K562 (cell line): Measurements from ENCODE around the gene SELENOO. TPM values are rescaled to one million over a fixed set of nuclear protein-coding genes. Genes with fewer than 3 reads are reported as not detected.

ENCODE experiments used
- ATAC-seq: fragments of 200-7000 bp; cut with Tn5 transposase; 3 replicates; pipeline ENCODE4 v1.9.1; 2020; ENCODE audit warnings: moderate library complexity
- BruUV-seq: library from RNA; stranded (reverse); fragments of 400-500 nt; replicated peaks from 2 replicates; lab custom pipeline; 2021; lab: Mats Ljungman, UMichigan
- CTCF ChIA-PET: fragments of 300-600 bp; formaldehyde crosslinking; extraction: SDS; loops from one replicate; lab custom pipeline; 2021; ENCODE audit warnings: low intra/inter-chr PET ratio; lab: Yijun Ruan, JAX
- POLR2A ChIA-PET: fragments of 300-600, 350-650 bp; sonication (Branson Sonifier 250); formaldehyde crosslinking; extraction: SDS; loops from one replicate; lab custom pipeline; 2021; ENCODE audit warnings: antibody characterized with exemption, inconsistent platforms; lab: Yijun Ruan, JAX
- DNase-seq, 4 experiments: peaks; one replicate each; pipeline versions ENCODE4 v3.0.0 to v3.0.0-alpha.2; 2011 to 2018; ENCODE audit warnings: low spot score in 3 of 4, mixed read lengths in 3 of 4; ENCODE audit errors: extremely low read depth in 1 of 4
- FAIRE-seq: peaks from 2 replicates; lab custom pipeline; 2011; peaks lifted over from hg19 to GRCh38; lab: Jason Lieb, UNC
- H2AFZ ChIP-seq: 2 replicates; pipeline ENCODE4 v1.6.0; 2011; ENCODE audit warnings: low read depth, low read length, control low read depth, inconsistent platforms
- H3K27ac ChIP-seq: fragments of 200-600 bp; 3 replicates; pipeline ENCODE4 v1.8.0; 2011; ENCODE audit warnings: low read depth, mild to moderate bottlenecking, control low read depth, inconsistent platforms, low read length, moderate library complexity, mixed read lengths; ENCODE audit errors: extremely low read depth
- H3K27me3 ChIP-seq, 2 experiments: fragments of 300-600 bp in 1 of 2; 2 replicates in 1 of 2; 3 replicates in 1 of 2; pipeline versions ENCODE4 v1.6.0 to v1.8.0; 2011; ENCODE audit warnings: inconsistent platforms in 2 of 2, low read length in 2 of 2, mild to moderate bottlenecking in 1 of 2, mixed read lengths in 1 of 2, moderate library complexity in 1 of 2; ENCODE audit not compliant: control insufficient read depth in 2 of 2, insufficient read depth in 2 of 2
- H3K36me3 ChIP-seq: fragments of 300-600 bp; 3 replicates; pipeline ENCODE4 v1.8.0; 2011; ENCODE audit warnings: mild to moderate bottlenecking, low read length, inconsistent platforms; ENCODE audit not compliant: control insufficient read depth, insufficient read depth
- H3K4me1 ChIP-seq, 2 experiments: fragments of 200-600 bp in 1 of 2; replicated peaks in 1 of 2; 2 replicates in 1 of 2; 3 replicates in 1 of 2; pipeline versions ENCODE4 v1.5.1 to v1.8.0; 2011; ENCODE audit warnings: inconsistent platforms in 2 of 2, low read length in 2 of 2, mild to moderate bottlenecking in 1 of 2, mixed read lengths in 1 of 2, moderate library complexity in 1 of 2; ENCODE audit not compliant: control insufficient read depth in 2 of 2, insufficient read depth in 2 of 2
- H3K4me2 ChIP-seq: 2 replicates; pipeline ENCODE4 v1.6.1; 2011; ENCODE audit warnings: low read length, control low read depth, inconsistent platforms, mixed read lengths; ENCODE audit not compliant: insufficient read depth
- H3K4me3 ChIP-seq: fragments of 200-600 bp; sonication (generic), shearing (Covaris generic); 2 replicates; pipeline ENCODE4 v1.5.1; 2016; ENCODE audit warnings: control low read depth, inconsistent platforms
- H3K79me2 ChIP-seq: fragments of 200-600 bp; 3 replicates; pipeline ENCODE4 v1.8.0; 2011; ENCODE audit warnings: low read length, inconsistent platforms; ENCODE audit not compliant: control insufficient read depth, insufficient read depth
- H3K9ac ChIP-seq, 2 experiments: 2 replicates each; pipeline versions ENCODE4 v1.6.0 to v1.6.1; 2011; ENCODE audit warnings: low read depth in 2 of 2, low read length in 2 of 2, control low read depth in 1 of 2, inconsistent platforms in 1 of 2, mild to moderate bottlenecking in 1 of 2, mixed read lengths in 1 of 2; ENCODE audit not compliant: insufficient read depth in 1 of 2
- H3K9me1 ChIP-seq: one replicate; pipeline ENCODE4 v1.6.0; 2011; ENCODE audit warnings: inconsistent platforms, mild to moderate bottlenecking, low read length, moderate library complexity; ENCODE audit not compliant: control insufficient read depth, insufficient read depth
- H3K9me3 ChIP-seq: replicated peaks from 2 replicates; pipeline ENCODE4 v1.5.1; 2011; ENCODE audit warnings: low read depth, low read length, inconsistent platforms; ENCODE audit not compliant: control insufficient read depth, insufficient read depth
- H4K20me1 ChIP-seq: replicated peaks from 2 replicates; pipeline ENCODE4 v1.6.1; 2011; ENCODE audit warnings: low read length, inconsistent platforms, mixed read lengths; ENCODE audit not compliant: control insufficient read depth, insufficient read depth
- CHD4 ChIP-seq: fragments of 200-600 bp; sonication (generic); IDR thresholded peaks from 3 replicates; pipeline ENCODE4 v1.6.1; 2012; ENCODE audit warnings: low read depth, mild to moderate bottlenecking, mixed read lengths, low read length, inconsistent platforms; ENCODE audit not compliant: insufficient read depth, insufficient replicate concordance, poor library complexity, severe bottlenecking
- PRMT5 ChIP-seq: sonication (generic); formaldehyde crosslinking; IDR thresholded peaks from 2 replicates; pipeline ENCODE4 v1.5.0; 2020; ENCODE audit warnings: missing genetic modification reagents
- ZBED1 ChIP-seq: IDR thresholded peaks from 2 replicates; pipeline ENCODE4 v1.6.1; 2014
- ZKSCAN8 ChIP-seq: fragments of 200-800 bp; sonication (Bioruptor generic); IDR thresholded peaks from 2 replicates; pipeline ENCODE4 v1.6.1; 2016; ENCODE audit warnings: missing genetic modification characterization, missing compliant biosample characterization
- WGBS: fragments of 100-300 bp; shearing (Covaris generic); methylation state at CpG from one replicate; pipeline ENCODE4 v1.1.6; 2016; ENCODE audit warnings: low coverage, mixed read lengths; ENCODE audit not compliant: insufficient coverage; ENCODE audit errors: missing lambda C conversion rate; 5-methylcytosine and 5-hydroxymethylcytosine counted together
- in situ Hi-C: fragments of 300-500 bp; cut with MboI; formaldehyde crosslinking; loops from 4 replicates; pipeline ENCODE4 v1.15.0; 2018; ENCODE audit warnings: inconsistent platforms, mixed read lengths
- intact Hi-C: fragments of 100-400 bp; cut with micrococcal nuclease; formaldehyde crosslinking; loops from 2 replicates; pipeline ENCODE4 v1.14.2; 2022
- polyA plus RNA-seq, 8 experiments: library from polyadenylated mRNA; depleted of rRNA in 4 of 8; stranded (reverse) in 5 of 8; unstranded in 3 of 8; fragments of >200 nt; fragmentation: Nextera tagmentation in 2 of 8; fragmentation: Illumina TruSeq in 1 of 8; extraction: Ambion mirVana in 2 of 8; extraction: Trizol in 1 of 8; gene quantifications; 2 replicates each; pipeline versions ENCODE4 v1.2.1 to v1.2.3, GENCODE V29; 2011 to 2014; ENCODE audit warnings: inconsistent platforms in 1 of 8, missing spikeins in 1 of 8
- total RNA-seq, 7 experiments: library from RNA; depleted of rRNA in 6 of 7; stranded (reverse); fragments of >200 nt in 6 of 7; fragmentation: Illumina TruSeq in 2 of 7; extraction: Trizol in 2 of 7; gene quantifications; 2 replicates each; pipeline versions ENCODE4 v1.2.1 to v1.2.3, GENCODE V29; 2011 to 2021; ENCODE audit warnings: low replicate concordance in 1 of 7
- TF ChIP-seq, protein P1 (sequence below): fragments of 250-450 bp; sonication (Bioruptor Pico); IDR thresholded peaks from 2 replicates; pipeline ENCODE4 v1.5.0; 2021

The SELENOO gene
- total and polyA plus RNA-seq, 9 of the 15 experiments (the other 6 are each of a cell fraction or from before 2014, with no cell fraction given) = 0.37 to 24.9 (median 8.3) TPM

DNA sequence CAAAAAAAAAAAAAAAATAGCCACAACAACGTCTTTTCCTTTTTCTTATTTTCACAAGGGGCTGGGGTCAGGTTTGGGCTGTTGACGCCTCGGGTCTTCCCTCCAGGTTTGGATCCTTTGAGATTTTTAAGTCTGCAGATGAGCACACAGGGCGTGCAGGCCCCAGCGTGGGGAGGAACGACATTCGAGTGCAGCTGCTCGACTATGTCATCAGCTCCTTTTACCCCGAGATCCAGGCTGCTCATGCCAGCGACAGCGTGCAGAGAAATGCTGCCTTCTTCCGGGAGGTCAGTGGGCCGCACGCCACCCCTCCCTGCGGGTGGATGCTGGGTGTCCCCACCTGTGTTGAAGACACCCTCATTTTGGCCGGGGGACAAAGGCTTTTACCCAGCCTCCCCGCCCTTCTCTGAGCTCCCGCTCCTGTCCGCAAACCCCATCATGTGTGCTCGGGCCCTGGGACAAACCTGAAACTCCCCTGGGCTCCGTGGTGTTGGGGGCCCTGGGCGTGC, 7.7 kb downstream of the SELENOO start:
- FAIRE-seq (no peak), ATAC-seq (no peak)
- Histone ChIP-seq H3K27me3 (no peaks in the 10 kb centered on the region), H2AFZ (no peak overlapping the region), H4K20me1 (0 out of 2 replicates have a peak, but pooled peaks cover 3% of the 10 kb centered on the region), H3K4me1 (peaks cover 0 to 37% of the 10 kb centered on the region in 2 experiments; a peak in 2 of 5 replicates), H3K9me1 (no peaks in the 10 kb centered on the region), H3K36me3 (peaks cover 53% of the 10 kb centered on the region)
- whole genome bisulfite sequencing = 92% methylated on average over 10 of the region's 22 CpGs
- TF ChIP-seq, protein P1, sequence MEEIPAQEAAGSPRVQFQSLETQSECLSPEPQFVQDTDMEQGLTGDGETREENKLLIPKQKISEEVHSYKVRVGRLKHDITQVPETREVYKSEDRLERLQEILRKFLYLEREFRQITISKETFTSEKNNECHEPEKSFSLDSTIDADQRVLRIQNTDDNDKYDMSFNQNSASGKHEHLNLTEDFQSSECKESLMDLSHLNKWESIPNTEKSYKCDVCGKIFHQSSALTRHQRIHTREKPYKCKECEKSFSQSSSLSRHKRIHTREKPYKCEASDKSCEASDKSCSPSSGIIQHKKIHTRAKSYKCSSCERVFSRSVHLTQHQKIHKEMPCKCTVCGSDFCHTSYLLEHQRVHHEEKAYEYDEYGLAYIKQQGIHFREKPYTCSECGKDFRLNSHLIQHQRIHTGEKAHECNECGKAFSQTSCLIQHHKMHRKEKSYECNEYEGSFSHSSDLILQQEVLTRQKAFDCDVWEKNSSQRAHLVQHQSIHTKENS (CRISPR knock-in tag) = no peak
- no peak for TF ChIP-seq PRMT5 (CRISPR knock-in tag)
- no peak for TF ChIP-seq ZKSCAN8
- no peak for TF ChIP-seq ZBED1
- TF ChIP-seq CHD4 = no peak
- TF ChIP-seq, all 486 proteins: peak for 0
- intact Hi-C loops = no loop called here
- Histone ChIP-seq H3K4me2 (no peak overlapping the region), H3K9me3 (0 out of 2 replicates have a peak, but pooled peaks cover 2% of the 10 kb centered on the region), H3K9ac (no peak overlapping the region), H3K79me2 (peaks cover 6% of the 10 kb centered on the region; the same call in 1 of the 3 replicates), H3K4me3 (no peak overlapping the region), H3K27ac (no peak overlapping the region)
- ChIA-PET POLR2A (interaction anchor here (0.7 kb wide), 1 partner anchor 33 kb away, joined by 4 read pairs; no protein-coding TSS in a partner anchor), CTCF (interaction anchor here (2.4 kb wide), 1 partner anchor 62 kb away, joined by 10 read pairs; no protein-coding TSS in a partner anchor)
- in situ Hi-C loops = no loop called here
- no peak for DNase-seq
- no TSS peak for BruUV-seq
